Anterior cingulate cortex (tissue), 58 donors: ENCODE results near the gene MYO18B.

Source experiments
- DNase-seq, 58 donors: peaks; one replicate each; lab custom pipeline; 2025; lab: John Stamatoyannopoulos, UW

The MYO18B gene

DNA sequence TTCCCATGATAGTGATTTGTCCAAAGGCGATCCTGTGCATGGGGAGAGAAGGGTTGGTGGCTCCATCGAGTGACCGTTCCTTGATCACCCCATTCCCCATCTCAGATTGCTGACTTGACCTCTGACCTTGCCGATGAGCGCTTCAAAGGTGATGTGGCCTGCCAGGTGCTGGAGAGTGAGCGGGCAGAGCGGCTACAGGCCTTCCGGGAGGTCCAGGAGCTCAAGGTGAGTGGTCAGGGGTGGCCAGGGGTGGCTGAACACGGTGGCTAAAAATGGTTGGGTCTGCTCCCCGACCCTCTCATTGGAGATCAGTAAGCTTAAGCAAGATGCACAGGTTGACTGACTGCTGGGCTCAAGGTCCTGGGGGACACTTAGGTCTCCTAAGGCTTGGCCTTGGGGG lies 148.7 kb downstream of the MYO18B start:
- DNase-seq = no peak

- DNase-seq = no peak
Observed at GRCh38 chr22:25892678-25893077, 150.7 kb downstream of the MYO18B start.

DNA sequence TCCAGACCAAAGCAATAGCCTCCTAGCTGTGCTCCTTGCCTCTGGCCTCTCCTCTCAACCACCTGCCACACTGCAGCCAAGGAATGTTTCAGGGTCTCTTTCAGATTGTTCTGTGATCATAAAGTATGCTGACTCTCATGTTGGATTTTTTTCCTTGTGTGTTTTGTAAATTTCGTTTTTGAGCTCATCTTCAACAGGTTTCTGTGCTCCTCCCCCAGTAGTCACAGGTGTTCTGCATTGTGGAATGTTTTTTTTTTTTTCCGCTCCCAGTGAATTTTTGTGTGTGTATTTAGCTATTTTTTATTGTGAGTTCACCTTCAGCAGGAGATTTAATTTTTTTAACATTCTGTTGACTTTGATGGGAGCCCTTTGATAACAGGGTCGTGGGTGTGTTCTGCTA lies 153.7 kb downstream of the MYO18B start:
- no peak for DNase-seq

DNA sequence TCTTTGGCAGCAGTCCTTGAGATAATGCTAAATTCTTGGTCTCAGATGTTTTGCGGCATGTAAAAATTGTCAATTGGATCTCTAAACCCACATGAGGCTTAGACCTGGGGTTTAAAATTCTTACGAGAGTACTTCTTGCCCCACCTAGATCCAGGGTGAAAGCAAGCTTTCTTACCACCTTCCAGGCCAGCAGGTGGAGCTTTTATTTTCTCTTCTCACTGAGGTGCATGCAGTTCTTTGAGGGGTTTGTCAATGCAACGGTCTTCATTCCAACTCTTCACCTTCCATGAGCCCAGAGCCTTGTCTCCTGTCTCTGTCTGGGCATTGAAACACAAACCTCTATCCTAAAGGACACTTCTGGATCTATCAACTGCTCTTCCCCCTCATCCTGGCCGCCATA lies 154.1 kb downstream of the MYO18B start:
- no peak for DNase-seq

DNA sequence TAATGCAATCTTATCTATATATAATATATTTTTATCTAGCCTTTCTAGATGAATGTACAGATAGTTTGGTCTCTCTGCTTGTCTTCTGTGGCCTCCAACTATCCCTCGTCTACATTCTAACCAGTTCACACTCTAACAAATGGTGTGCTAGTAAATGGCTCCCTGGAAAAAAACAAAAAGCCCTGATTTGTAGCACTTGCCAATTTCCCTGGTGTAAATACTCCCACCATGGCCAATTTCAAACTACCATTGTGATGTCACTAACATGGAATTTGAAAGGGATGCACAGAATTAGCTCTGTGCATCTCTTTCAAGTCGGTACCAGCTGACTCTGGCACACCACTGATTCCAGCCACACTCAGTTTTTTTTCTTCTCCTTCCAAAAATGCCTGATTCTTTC lies 154.6 kb downstream of the MYO18B start:
- DNase-seq = no peak

DNA sequence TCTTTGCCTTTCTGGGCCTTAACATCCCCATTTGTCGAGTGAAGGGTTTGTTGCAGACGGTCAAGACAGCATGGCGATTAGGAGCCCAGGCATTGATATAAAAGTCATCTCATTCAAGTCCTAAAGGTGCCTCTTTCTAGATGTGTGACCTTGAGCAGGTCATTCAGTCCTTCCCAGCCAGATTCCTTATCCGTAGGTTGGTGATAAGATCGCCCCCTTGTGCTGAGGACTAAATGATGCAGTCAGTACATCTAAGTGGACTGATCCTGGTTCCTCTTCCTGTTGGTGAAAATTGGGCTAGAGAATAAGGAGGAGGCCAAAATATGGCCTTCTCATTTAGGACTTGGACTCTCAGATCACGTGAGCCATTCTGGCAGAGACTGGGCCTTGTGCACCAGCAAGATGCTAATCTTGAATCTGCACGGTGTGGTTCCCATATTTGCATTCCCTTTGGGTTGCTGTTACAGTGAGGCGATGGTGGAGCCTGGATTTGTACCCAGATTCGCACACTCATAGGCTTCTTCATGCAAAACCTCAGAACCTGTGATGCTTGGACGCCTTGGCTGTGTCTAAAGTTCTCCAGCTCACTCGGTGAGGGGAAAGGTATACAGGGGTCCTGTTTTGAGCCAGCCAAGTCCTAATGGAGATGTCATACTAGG lies 156.8 kb downstream of the MYO18B start:
- DNase-seq = no peak

DNA sequence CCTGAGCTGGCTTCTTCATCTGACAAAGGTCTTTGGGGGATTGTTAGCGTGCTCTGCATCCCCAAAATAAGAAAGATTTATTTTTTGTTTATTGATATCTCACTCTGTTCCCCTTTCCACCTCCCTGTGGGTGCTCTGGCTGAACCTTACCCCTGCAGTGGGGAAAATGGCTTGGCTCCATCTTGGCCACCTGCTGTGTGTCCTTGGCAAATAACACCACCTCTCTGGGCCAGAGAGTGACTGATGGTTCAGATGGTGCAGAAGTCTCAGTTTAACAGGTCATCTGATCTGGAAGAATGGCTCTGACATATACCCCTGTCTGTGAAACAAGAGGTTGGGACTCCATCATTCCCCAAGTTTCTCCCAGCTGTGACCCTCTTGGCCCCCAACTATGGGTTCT lies 157.6 kb downstream of the MYO18B start:
- no peak for DNase-seq

- DNase-seq = no peak
Observed at GRCh38 chr22:25900390-25900789, 158.4 kb downstream of the MYO18B start.

DNA sequence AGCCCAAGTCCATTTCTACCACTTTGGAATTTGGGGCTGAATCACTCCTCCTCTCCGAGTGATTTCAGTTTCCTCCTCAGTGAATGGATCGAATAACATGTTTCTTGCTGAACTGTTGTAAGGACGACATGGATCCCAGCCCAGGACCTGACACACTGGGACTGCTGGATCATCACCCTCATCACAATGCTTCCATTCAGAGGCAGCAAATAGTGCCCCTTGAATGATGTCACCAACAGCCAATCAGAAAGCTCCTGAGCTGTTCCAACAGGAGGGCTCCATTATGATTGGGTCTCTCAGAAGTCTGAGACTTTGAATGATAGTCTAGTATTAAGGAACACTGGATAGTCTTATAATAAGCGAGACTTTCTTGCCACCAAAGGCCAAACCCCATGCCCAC lies 158.9 kb downstream of the MYO18B start:
- DNase-seq = peak in 47 of 58 donors; percentile 4 to 86 (median 58)

DNA sequence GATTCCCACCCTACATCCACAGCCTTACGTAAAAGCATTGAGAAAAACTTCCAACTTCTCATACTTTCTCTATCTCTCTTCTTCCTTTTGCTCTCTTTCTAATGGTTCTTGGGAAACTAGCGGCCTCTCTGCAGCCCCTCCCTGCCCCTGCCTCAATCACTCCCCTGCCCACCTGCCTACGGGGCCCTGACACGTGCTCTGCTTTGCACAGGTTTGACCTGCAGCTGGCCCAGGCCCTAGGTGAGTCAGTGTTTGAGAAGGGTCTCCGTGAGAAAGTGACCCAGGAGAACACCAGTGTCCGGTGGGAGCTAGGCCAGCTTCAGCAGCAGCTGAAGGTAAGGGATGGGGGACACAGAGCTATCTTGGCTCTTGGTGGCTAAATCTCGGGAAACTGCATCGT lies 160.4 kb downstream of the MYO18B start:
- no peak for DNase-seq

DNA sequence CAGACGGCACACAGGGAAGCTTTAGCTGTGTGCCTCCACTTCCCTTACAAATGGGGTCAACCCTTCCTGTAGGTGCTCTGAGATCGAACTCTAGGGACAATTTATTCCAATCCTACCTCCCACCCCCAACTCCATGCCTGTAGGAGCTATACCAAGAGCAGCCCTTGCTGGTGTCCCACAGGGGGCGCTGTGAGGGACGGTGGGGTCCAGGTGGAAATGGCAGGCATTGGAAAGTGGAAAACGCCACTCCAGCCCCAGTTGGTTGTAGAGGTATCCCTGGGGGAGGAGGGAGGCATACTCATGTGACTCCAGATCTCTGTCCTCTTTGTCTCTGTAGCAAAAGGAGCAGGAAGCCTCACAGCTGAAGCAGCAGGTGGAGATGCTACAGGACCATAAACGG lies 161.3 kb downstream of the MYO18B start:
- DNase-seq = no peak

GRCh38 chr22:25908212-25908611 lies 166.2 kb downstream of the MYO18B start:
- no peak for DNase-seq

DNA sequence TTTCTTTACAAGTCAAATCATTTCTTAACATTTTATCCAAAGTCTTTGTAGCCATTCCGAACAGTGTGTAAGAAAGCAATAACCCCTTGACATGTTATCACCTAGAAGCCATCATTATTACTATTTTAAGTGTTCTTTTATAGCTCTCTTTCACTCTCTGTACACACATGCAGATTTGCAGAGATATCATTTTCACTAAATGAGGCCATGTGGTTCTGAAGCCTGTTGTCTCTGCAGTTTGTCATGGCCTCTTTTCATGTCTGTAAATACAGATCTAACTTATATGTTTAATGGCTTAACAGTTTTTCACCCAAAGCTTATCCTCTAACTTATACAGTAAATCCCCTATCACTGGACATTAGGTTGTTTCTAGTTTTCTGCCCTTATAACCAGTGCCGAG lies 166.8 kb downstream of the MYO18B start:
- no peak for DNase-seq

- DNase-seq = no peak
Observed at GRCh38 chr22:25909614-25910387, 167.8 kb downstream of the MYO18B start.

DNA sequence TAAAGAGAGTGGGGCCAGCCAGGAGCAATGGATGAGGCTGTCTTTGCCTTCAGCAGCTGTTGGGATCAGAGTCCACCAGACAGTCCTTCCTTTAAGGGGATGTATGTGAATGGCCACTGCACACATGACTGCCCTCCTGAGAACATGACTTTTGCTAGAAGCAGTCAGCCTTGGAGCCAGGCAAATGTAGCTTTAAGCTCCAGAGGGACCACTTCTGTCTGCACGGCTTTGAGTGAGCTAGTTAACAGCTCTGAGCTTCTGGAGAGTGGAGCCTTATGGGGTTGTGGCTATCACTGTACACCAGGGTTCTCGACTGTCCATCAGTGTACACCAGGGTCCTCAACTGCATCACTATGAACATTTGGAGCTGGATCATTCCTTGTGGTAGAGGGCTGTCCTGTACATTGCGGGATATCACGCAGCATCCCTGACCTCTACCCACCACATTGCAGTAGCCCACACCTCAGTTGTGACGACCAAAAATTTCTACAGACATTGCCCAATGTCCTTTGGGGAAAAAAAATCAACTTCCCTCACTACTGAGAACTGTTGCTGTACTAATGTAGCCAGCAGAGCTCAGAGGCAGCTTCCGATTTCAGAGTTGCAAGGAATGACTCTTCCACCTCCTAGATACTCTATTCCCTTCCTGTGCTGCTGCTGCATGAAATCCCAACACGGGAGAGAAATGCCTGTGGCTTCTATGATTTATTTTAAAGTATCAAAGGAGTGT lies 169.4 kb downstream of the MYO18B start:
- no peak for DNase-seq

DNA sequence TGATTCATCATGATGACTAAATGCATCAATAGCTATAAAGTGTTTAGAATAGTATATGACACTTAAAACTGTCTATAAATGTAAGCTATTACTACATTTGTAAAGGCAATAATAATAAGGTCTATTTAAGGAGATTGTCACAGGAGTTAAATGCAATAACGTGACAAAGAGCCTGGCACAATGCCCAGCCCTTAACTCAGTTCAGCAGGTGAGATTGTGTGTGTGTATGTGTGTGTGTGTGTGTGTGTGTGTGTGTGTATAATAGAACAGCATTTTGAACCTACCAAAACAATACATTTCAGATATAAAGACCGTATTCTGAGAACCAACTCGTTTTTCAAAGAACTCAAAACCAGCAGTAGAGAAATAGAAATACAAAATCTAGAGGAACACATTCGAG lies 177.5 kb downstream of the MYO18B start:
- DNase-seq = no peak

DNA sequence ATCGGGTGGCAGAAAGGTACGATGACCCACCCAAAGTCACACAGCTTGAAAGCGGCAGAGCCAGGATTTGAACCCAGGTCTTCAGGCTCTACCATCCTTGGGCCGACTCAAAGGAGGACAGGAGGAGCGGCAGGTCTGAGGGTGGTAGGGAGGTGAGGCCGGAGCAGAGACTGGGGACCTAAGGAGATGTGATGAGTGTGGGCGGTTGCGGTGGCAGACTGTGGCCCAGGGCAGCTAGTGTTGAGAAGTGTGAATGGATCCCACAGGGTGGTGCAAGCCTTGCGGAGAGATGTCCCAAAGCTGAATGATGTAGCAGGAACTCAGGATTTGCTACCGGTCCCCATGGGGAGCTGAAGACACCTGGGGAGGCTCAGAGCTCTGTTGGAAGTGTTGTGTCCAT lies 180.2 kb downstream of the MYO18B start:
- DNase-seq = no peak

- peak in 3 of 58 donors; percentile 7 to 32 (median 24) for DNase-seq
Observed at GRCh38 chr22:25923914-25924313, 181.9 kb downstream of the MYO18B start.

- DNase-seq = no peak
Observed at GRCh38 chr22:25928038-25928437, 186.1 kb downstream of the MYO18B start.

DNA sequence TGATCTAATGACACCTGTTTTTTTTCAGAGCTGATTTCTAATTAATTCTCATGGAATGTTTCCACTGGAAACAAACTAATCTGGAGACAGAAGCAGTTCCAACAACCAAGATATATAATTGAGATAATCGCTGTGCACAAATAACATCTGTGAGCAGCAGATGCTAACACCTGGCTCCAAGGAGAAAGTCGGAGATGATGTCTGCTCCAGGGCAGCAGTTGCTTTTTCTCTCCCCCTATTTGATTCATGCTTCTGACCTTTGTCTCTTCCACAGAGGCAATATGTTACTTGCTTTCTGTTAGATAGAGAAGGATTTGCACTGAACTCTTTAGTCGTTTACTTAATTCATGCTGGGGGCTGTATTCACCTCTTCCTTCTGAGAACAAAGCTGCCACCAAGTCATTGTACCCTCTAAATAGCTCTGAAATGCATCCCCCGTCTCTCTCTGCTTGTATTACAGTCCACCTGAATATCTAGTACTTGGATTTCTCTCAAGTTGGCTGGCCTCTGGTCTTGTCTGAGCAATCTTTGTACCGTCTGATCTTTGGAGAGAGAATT lies 187.4 kb downstream of the MYO18B start:
- no peak for DNase-seq

DNA sequence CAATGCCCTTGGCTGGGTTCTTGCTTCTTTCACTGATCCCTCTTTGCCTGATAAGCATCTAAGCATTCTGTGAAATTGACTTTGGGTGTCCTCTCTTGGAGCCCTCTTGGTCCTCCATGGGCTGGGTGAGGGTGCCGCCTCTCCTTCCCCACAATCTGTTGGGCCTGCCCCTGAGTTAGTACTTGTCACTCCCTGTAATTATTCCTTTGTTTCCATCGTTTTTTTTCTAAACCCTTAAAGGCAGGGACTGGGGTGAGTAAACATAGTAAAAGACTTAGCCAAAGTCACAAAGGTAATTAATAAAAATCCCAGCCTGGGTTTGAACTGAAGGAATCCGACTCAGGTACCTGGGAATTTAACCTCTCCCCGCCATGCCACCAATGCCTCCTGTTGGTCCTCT lies 188.1 kb downstream of the MYO18B start:
- DNase-seq = no peak
